PFSK-1 (cell line): ENCODE data around the gene TNFRSF4.

Source experiments
- FOXP2 ChIP-seq: optimal IDR thresholded peaks from 2 replicates; pipeline ENCODE3; 2011; ENCODE audit warnings: borderline replicate concordance, control low read depth, inconsistent platforms; ENCODE audit not compliant: insufficient read depth; ENCODE audit errors: extremely low read length, extremely low read depth
- POLR2AphosphoS5 ChIP-seq: IDR thresholded peaks from 2 replicates; pipeline ENCODE4 v1.6.1; 2012; ENCODE audit warnings: low read depth, mild to moderate bottlenecking, control low read depth, low read length, moderate library complexity
- SIN3A ChIP-seq: IDR thresholded peaks from 2 replicates; pipeline ENCODE4 v1.6.1; 2012; ENCODE audit warnings: mild to moderate bottlenecking, low read length, moderate library complexity, borderline replicate concordance; ENCODE audit not compliant: insufficient read depth
- TAF1 ChIP-seq: IDR thresholded peaks from 2 replicates; pipeline ENCODE4 v1.6.1; 2012; ENCODE audit warnings: low read length, control low read depth, borderline replicate concordance; ENCODE audit not compliant: insufficient read depth
- TF ChIP-seq, protein P1 (sequence below), 2 experiments: IDR thresholded peaks; 2 replicates each; pipeline versions ENCODE4 v1.6.1 to v1.8.0; 2011 to 2012; ENCODE audit warnings: low read depth in 2 of 2, low read length in 2 of 2, control low read depth in 1 of 2, inconsistent platforms in 1 of 2, mild to moderate bottlenecking in 1 of 2, moderate library complexity in 1 of 2; ENCODE audit not compliant: insufficient read depth in 1 of 2

Gene TNFRSF4

DNA sequence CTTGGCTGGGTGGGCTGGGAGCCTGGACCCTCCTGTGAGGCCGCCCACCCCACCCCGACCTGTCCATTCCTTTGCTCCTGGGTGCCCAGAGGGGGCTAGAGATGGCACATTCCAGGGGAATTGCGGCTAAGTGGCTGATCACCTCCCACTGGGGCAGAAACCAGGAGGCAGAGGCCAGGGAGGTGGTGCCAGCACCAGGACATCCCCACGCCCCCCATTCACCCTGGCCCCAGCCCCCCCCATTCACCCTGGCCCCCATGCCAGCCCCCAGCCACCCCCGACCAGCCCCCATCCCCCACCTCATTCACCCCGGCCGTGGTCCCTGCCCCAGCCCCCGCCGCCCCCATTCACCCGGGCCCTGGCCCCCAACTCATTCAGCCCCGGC is 26.4 kb upstream of the TNFRSF4 start:
- TF ChIP-seq, protein P1, sequence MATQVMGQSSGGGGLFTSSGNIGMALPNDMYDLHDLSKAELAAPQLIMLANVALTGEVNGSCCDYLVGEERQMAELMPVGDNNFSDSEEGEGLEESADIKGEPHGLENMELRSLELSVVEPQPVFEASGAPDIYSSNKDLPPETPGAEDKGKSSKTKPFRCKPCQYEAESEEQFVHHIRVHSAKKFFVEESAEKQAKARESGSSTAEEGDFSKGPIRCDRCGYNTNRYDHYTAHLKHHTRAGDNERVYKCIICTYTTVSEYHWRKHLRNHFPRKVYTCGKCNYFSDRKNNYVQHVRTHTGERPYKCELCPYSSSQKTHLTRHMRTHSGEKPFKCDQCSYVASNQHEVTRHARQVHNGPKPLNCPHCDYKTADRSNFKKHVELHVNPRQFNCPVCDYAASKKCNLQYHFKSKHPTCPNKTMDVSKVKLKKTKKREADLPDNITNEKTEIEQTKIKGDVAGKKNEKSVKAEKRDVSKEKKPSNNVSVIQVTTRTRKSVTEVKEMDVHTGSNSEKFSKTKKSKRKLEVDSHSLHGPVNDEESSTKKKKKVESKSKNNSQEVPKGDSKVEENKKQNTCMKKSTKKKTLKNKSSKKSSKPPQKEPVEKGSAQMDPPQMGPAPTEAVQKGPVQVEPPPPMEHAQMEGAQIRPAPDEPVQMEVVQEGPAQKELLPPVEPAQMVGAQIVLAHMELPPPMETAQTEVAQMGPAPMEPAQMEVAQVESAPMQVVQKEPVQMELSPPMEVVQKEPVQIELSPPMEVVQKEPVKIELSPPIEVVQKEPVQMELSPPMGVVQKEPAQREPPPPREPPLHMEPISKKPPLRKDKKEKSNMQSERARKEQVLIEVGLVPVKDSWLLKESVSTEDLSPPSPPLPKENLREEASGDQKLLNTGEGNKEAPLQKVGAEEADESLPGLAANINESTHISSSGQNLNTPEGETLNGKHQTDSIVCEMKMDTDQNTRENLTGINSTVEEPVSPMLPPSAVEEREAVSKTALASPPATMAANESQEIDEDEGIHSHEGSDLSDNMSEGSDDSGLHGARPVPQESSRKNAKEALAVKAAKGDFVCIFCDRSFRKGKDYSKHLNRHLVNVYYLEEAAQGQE (IDR thresholded peaks at IDR 0.05; ENCODE audit: insufficient read depth in 1 of 2, low read depth in 2 of 2, low read length in 2 of 2): no peak
- TF ChIP-seq SIN3A: no peak
- no peak for TF ChIP-seq FOXP2
- TF ChIP-seq TAF1: no peak
- TF ChIP-seq POLR2AphosphoS5: no peak

DNA sequence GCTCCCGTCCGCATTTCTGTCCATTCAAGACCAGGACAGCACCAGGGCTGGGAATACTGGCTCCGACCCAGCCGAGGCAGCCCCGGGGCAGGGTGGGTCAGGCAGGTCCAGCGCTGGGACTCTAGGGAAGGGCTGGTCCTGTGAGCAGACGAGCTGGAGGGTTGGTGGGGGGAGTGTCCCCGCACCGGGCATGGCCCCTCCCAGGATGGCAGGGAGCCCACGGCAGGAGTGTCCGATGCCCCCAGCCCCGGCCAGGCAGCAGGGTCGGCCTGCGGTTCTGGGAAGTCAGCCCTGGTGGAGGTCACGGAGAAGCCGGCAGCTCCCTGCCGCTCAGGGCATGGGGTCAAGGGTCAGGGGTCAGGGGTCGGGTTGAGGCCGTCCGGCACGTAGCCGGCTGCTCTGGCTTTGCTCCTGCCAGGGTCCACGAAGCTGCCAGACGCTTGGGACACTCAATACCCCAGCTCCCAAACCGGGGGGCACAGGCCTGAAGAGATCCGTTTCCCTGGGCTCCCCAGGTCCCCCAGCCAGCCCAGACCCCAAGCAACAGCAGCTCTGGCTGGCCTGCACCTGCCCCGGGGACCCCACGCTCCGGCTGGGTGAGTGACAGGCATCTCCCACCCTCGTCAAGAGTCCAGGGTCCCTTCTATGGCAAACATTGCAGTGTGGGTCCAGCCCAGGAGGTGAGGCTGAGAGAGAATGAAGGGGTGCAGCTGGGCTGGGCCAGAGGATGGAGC is 25.8 kb upstream of the TNFRSF4 start:
- no peak for TF ChIP-seq POLR2AphosphoS5
- TF ChIP-seq FOXP2: no peak
- no peak for TF ChIP-seq TAF1
- no peak for TF ChIP-seq SIN3A
- TF ChIP-seq, protein P1 (IDR thresholded peaks at IDR 0.05; ENCODE audit: insufficient read depth in 1 of 2, low read depth in 2 of 2, low read length in 2 of 2): no peak

DNA sequence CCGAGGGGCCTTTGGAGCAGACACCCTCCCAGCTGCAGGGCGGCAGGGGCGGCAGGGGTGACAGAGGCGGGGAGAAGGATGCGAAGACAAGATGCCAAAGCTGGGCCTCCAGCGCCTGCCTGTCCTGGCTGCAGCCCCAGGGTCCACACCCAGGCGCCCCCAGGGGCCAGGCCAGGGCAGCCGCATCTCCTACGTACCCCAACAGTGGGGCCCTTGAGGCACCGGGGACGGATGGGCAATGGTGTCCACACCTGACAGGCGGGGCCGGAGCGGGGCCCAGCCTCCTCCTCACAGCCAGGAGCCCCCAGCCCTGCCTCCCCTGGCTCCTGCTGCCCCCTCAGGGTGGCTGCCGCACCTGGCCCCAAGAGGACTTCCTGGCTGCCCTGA is 25.3 kb upstream of the TNFRSF4 start:
- no peak for TF ChIP-seq TAF1
- TF ChIP-seq POLR2AphosphoS5: no peak
- TF ChIP-seq FOXP2: no peak
- TF ChIP-seq SIN3A: no peak
- TF ChIP-seq, protein P1 (IDR thresholded peaks at IDR 0.05; ENCODE audit: insufficient read depth in 1 of 2, low read depth in 2 of 2, low read length in 2 of 2): no peak

DNA sequence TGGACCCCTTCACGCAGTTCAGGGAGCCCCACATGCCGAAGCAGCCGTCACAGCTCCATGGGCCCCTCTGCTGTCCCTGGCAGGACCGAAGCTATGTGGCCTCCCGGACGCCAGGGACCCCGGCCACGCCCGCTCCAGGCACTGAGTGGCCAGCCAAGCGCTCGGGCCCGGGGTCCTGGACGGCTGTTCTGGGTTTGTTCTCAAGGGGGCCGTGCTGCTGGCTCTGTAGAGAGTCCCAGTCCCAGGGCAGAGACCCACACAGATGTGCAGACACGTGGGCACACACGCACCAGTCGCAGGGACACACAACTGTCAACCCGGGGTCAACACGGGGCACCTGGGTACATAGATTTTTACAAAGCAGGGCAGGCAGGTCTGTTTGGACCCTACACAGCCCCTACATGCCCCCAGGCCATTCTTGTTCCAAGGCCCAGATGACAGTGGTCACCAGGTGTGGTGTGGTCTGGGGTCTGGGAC is 24.8 kb upstream of the TNFRSF4 start:
- TF ChIP-seq, protein P1 (IDR thresholded peaks at IDR 0.05; ENCODE audit: insufficient read depth in 1 of 2, low read depth in 2 of 2, low read length in 2 of 2): no peak
- TF ChIP-seq POLR2AphosphoS5: no peak
- no peak for TF ChIP-seq SIN3A
- no peak for TF ChIP-seq FOXP2
- TF ChIP-seq TAF1: no peak
